Transverse colon (tissue), 3 donors: ENCODE measurements around the gene CLIP3.

Experiments used
- POLR2A ChIP-seq: fragments of 450-650 bp; IDR thresholded peaks from one replicate; pipeline ENCODE4 v1.6.1; 2016; ENCODE audit warnings: antibody characterized with exemption, mild to moderate bottlenecking, moderate library complexity
- TF ChIP-seq, protein P1 (sequence below), 5 experiments: fragments of 200-600 bp in 3 of 5; fragments of 450-650 bp in 2 of 5; sonication (generic) in 3 of 5; IDR thresholded peaks; 1 replicate in 2 of 5; 2 replicates in 3 of 5; pipeline ENCODE4 v1.5.1; 2016 to 2017; ENCODE audit warnings: antibody characterized with exemption in 5 of 5, inconsistent platforms in 3 of 5, mild to moderate bottlenecking in 2 of 5, moderate library complexity in 1 of 5

DNA sequence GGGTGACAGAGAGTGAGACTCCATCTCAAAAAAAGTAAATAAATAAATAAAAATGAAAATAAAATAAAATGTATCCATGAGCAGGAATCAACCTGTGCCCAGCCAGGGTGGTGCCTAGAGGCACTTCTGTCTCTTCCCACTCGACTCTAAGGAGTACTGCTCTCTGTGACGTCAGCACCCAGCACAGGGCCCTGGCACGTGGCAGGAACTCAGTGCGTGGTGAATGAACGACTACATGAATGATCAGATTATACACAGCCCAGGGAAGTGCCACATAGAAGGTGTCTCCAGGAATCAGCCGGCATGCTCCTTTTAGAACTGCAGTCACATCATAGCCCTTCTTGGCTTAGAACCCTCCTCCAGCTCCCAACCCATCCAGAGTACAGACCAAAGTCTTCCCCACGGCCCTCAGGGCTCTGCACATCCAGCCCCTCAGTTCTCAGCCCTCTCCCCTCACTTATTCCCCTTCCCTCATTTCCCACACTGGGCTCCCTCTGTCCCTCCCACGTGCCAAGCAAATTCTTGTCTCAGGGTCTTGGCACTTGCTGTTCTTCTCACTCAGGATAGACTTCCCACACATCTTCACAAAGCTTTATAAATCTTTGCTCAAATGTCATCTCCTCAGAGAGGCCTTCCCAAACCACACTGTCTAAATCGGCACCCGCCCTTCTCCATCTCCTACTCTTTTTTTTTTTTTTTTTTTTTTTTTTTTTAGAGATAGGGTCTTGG lies 4.2 kb downstream of the CLIP3 start:
- TF ChIP-seq, protein P1, sequence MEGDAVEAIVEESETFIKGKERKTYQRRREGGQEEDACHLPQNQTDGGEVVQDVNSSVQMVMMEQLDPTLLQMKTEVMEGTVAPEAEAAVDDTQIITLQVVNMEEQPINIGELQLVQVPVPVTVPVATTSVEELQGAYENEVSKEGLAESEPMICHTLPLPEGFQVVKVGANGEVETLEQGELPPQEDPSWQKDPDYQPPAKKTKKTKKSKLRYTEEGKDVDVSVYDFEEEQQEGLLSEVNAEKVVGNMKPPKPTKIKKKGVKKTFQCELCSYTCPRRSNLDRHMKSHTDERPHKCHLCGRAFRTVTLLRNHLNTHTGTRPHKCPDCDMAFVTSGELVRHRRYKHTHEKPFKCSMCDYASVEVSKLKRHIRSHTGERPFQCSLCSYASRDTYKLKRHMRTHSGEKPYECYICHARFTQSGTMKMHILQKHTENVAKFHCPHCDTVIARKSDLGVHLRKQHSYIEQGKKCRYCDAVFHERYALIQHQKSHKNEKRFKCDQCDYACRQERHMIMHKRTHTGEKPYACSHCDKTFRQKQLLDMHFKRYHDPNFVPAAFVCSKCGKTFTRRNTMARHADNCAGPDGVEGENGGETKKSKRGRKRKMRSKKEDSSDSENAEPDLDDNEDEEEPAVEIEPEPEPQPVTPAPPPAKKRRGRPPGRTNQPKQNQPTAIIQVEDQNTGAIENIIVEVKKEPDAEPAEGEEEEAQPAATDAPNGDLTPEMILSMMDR (IDR thresholded peaks at IDR 0.05): no peak
- no peak for TF ChIP-seq POLR2A
